ENCODE data around the gene STT3A.

Gene STT3A

GRCh38 chr11:125605417-125605816, 12.8 kb downstream of the STT3A start:
- no peaks in the 10 kb centered on the region for H3K4me1 Mint-ChIP-seq
- no peaks in the 10 kb centered on the region for H3K9me3 Mint-ChIP-seq
- TF ChIP-seq, protein P1, sequence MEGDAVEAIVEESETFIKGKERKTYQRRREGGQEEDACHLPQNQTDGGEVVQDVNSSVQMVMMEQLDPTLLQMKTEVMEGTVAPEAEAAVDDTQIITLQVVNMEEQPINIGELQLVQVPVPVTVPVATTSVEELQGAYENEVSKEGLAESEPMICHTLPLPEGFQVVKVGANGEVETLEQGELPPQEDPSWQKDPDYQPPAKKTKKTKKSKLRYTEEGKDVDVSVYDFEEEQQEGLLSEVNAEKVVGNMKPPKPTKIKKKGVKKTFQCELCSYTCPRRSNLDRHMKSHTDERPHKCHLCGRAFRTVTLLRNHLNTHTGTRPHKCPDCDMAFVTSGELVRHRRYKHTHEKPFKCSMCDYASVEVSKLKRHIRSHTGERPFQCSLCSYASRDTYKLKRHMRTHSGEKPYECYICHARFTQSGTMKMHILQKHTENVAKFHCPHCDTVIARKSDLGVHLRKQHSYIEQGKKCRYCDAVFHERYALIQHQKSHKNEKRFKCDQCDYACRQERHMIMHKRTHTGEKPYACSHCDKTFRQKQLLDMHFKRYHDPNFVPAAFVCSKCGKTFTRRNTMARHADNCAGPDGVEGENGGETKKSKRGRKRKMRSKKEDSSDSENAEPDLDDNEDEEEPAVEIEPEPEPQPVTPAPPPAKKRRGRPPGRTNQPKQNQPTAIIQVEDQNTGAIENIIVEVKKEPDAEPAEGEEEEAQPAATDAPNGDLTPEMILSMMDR (IDR thresholded peaks at IDR 0.05): no peak
- peaks cover 70% of the 10 kb centered on the region for H3K36me3 Mint-ChIP-seq (ENCODE audit: low read depth)
- no peak overlapping the region for H3K27ac Mint-ChIP-seq
- H3K4me3 Mint-ChIP-seq: no peak overlapping the region
- H3K27me3 Mint-ChIP-seq (ENCODE audit: low read depth, poor library complexity): peaks cover 4% of the 10 kb centered on the region
- DNase-seq: no peak

- H3K9me3 Mint-ChIP-seq: no peaks in the 10 kb centered on the region
- peaks cover 4% of the 10 kb centered on the region for H3K27me3 Mint-ChIP-seq (ENCODE audit: low read depth, poor library complexity)
- DNase-seq: no peak
- H3K4me3 Mint-ChIP-seq: no peak overlapping the region
- TF ChIP-seq, protein P1 (IDR thresholded peaks at IDR 0.05): no peak
- no peaks in the 10 kb centered on the region for H3K4me1 Mint-ChIP-seq
- H3K27ac Mint-ChIP-seq: no peak overlapping the region
- peaks cover 68% of the 10 kb centered on the region for H3K36me3 Mint-ChIP-seq (ENCODE audit: low read depth)
These were observed 16.9 kb downstream of the STT3A start for GRCh38 chr11:125609545-125609944.

DNA sequence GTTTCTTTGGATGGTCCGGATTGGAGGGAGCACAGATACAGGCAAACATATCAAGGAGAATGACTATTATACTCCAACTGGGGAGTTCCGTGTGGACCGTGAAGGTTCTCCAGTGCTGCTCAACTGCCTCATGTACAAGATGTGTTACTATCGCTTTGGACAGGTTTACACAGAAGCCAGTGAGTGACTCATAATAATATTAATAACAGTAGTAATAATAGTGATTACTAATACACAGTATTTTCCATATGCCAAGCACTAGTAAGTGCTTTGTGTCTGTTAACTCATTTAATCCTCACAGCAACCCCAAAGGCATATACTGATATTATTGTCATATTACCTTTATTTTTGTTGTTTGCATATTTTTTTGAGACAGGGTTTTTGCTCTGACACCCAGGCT, 25.7 kb downstream of the STT3A start:
- H3K27ac Mint-ChIP-seq: no peak overlapping the region
- no peak for DNase-seq
- no peaks in the 10 kb centered on the region for H3K9me3 Mint-ChIP-seq
- H3K36me3 Mint-ChIP-seq (ENCODE audit: low read depth): peaks cover 75% of the 10 kb centered on the region
- TF ChIP-seq, protein P1 (IDR thresholded peaks at IDR 0.05): no peak
- no peak overlapping the region for H3K4me3 Mint-ChIP-seq
- H3K27me3 Mint-ChIP-seq (ENCODE audit: low read depth, poor library complexity): no peaks in the 10 kb centered on the region
- no peaks in the 10 kb centered on the region for H3K4me1 Mint-ChIP-seq

DNA sequence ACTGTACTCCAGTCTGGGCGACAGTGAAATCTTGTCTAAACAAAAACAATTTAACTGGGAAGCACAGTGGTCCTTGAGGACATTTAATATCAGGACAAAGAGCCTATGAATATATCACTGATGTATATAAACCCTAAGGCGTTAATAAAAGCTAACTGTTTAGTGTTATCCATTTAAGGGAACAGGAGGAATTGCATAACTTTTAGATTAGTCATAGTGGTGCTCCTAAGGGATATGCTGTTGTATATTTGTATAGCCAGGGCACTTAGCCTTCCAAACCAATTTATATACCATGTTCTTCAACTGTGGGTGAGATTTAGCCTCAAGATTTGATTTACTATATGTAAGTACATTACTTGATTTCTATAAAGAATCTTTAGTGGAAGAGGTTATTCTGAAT, 29.3 kb downstream of the STT3A start:
- DNase-seq: no peak
- Mint-ChIP-seq H3K4me1 (peaks cover 14% of the 10 kb centered on the region), H3K4me3 (no peak overlapping the region), H3K27me3 (ENCODE audit: low read depth, poor library complexity) (no peaks in the 10 kb centered on the region), H3K27ac (no peak overlapping the region), H3K9me3 (no peaks in the 10 kb centered on the region), H3K36me3 (ENCODE audit: low read depth) (peaks cover 46% of the 10 kb centered on the region)
- TF ChIP-seq, protein P1 (IDR thresholded peaks at IDR 0.05): no peak

DNA sequence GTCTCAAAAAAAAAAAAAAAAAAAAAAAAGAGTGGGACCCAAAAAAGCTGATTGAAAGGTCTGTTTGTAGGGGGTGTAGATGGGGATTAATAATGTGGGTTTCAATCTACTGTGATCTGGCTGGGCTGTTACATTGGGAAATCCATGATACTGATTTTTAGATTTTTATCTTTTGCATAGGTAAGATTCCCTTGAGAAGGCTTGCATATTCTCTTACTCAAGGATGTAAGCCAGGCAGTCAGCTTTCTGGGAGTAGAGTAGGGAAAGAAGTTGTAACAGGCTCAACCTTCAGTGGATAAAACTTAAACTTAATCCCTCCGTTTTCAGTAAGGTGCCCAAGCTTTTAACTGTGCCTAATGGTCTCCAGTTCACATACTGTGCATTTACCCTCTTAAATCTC, 30.4 kb downstream of the STT3A start:
- TF ChIP-seq, protein P1 (IDR thresholded peaks at IDR 0.05): no peak
- Mint-ChIP-seq H3K9me3 (no peaks in the 10 kb centered on the region), H3K4me3 (no peak overlapping the region), H3K27me3 (ENCODE audit: low read depth, poor library complexity) (no peaks in the 10 kb centered on the region), H3K4me1 (peaks cover 24% of the 10 kb centered on the region), H3K36me3 (ENCODE audit: low read depth) (peaks cover 48% of the 10 kb centered on the region), H3K27ac (peak overlapping the region; percentile 66)
- DNase-seq: no peak

DNA sequence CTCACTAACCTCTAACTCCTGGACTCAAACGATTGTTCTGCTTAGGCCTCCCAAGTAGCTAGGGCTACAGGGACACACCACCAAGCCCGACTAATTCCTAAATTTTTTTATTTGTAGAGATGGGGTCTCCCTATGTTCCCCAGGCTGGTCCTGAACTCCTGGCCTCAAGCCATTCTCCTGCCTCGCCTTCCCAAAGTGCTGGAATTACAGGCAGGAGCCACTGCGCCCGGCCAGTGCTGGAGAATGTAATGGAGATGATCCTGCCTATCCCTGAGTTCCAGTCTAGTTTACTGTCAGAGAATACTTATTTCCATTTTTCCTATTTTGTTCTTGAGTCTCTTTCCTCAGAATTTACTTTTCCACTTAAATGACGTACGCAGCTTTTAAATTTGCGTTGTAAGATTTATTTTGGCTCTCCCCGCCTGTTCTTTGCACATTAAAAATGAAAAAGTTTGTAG, 32.1 kb downstream of the STT3A start, which contains the start of gene CHEK1:
Gene CHEK1, plus strand, starts transcription at position 408 of the 458 bp plus-strand sequence. CDS start 1,606 bp downstream, outside the sequence.
- peaks cover 25% of the 10 kb centered on the region for H3K4me1 Mint-ChIP-seq
- no peak for DNase-seq
- H3K27me3 Mint-ChIP-seq (ENCODE audit: low read depth, poor library complexity): no peaks in the 10 kb centered on the region

More for the DNA sequence above, 32.1 kb downstream of the STT3A start, which contains the start of gene CHEK1:
- TF ChIP-seq, protein P1 (IDR thresholded peaks at IDR 0.05): no peak
- peaks cover 37% of the 10 kb centered on the region for H3K36me3 Mint-ChIP-seq (ENCODE audit: low read depth)
- H3K27ac Mint-ChIP-seq: peak within 1 kb of the TSS; percentile 98
- no peaks in the 10 kb centered on the region for H3K9me3 Mint-ChIP-seq
- H3K4me3 Mint-ChIP-seq: peak within 1 kb of the TSS; percentile 94
